Suppressor macrophage treated with lipopolysaccharide for 1 hour (primary cell): ENCODE data around the gene HAL.

Experiments
- DNase-seq, 3 donors: peaks; one replicate each; pipeline ENCODE4 v3.0.0-alpha.2; 2020 to 2022

Gene HAL

DNA sequence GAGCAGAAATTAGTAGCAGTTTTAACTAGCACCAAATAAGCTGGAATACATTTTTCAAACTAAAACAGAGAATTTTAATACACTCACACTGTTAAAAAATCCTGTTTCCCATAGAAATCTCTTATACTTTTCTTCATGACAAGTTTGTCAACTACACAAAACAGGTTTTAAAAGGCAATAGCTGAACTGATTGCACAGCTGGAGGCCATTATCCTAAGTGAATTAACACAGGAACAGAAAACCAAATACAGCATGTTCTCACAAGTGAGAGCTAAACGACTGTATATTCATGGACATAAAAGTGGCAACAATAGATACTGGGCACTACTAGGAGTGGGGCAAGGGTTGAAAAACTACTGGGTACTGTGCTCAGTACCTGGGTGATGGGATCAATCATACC is 11.6 kb upstream of the HAL start:
- no peak for DNase-seq

DNA sequence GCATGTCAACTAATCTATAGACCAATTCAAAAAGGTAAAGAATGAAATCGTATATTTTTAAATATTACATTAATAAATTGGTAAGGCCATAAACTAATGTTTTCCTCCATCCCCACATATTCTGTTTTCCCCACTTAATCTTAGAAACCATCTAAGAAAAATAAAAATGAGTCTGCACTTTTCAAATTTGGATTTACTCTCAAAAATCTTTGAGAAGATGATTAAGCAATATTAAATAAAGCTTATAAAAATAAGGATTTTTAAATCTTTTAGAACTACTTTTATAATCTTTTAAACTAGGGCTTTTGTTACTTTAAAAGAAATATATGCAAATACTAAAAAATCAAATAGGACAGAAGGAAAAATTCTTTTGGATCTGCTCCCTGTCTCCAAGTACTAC is 10.6 kb upstream of the HAL start:
- DNase-seq = no peak

DNA sequence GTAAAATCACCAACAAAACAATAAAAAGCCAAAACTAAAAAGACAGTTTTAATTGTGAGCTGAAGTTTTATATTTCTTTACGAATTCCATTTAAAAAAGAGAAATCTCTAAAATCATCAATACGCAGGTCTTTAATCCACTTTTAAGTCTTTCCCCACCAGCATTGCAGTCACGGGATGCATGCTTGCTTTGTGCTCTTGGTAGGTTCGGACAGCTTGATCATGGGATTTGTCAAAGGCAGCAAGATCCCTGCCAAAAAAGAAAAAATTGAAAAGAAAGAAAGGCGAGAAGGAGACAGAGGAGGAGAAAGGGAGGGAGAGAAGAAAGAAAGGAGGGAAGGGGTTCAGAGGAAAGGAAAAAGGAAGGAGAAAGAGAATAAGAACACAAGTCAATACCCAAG is 4.7 kb upstream of the HAL start:
- no peak for DNase-seq

DNA sequence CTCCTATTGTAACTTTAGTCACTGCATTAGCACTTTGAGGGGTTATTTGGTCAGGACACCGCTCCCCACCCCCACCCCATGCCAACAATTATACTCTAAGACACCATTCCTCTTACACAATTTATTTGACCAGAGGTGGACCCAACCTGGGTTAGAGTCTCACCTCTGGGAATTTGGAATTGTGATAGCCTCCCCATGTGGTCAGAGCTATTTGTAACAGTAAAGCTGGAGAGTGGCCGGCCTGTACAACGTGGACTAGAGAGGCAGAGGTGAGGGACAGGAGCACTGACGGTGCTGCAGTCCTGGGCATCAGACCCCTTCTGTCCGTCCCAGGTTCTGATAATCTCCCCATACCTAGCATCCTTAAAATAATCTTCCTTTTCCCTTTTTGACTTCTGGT is 3.3 kb upstream of the HAL start:
- no peak for DNase-seq

DNA sequence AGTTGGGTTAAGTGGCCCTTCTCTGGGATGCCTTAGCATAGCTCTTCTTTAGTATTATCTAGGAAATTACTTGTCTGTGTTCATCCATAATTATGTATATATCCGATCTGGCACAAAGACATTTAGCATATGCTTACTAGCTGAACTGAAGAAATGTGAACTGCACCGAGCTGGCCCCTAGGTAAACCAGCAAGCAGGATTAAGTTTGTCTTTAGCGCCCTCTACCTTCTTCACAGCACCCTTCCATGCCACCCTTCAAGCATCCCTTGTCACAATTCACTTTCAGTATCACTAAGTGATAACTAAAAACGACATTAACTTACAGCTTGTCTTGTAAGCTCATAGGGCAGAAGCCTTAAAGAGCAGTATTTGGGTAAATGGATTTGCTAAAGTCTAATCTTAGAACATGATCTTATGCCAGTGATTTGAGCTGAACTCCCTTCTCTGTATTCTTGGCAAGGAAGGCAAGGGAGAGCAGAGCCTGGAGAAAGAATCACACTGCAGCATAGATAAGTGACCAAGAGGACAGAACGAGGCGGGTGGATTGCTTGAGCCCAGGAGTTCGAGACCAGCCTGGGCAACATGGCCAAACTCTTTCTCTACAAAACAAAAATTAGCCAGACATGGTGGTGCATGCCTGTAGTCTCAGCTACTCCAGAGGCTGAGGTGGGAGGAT is 2.6 kb upstream of the HAL start:
- DNase-seq = peak; percentile 66 to 70 (median 70)

DNA sequence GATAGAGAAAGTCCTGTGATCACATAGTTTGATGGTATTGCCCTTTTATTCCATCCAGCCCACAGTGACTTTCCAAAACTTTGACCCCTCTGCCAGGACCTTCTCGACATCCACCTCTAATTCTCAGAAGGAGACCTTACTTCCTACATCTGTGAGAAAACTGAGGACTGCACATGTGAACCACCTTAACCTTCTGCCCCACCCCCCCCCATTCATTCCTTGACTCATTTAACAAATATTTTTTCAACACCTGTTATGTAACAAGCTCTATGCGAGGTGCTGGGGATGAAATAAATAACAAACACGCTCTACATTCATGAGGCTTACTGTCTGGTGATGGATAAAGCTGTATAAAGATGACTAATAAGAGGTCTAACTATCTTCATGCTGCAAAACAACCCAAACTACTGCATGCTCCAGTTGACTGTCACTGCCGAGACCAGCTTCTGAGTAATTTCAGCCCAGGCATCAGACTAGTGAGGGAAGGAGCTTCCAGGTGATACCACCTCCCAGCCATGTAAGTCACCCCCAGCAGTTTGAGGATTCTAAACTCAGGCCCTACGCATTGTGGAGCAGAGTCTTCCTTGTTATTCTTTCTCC is 1.9 kb upstream of the HAL start:
- DNase-seq = no peak

DNA sequence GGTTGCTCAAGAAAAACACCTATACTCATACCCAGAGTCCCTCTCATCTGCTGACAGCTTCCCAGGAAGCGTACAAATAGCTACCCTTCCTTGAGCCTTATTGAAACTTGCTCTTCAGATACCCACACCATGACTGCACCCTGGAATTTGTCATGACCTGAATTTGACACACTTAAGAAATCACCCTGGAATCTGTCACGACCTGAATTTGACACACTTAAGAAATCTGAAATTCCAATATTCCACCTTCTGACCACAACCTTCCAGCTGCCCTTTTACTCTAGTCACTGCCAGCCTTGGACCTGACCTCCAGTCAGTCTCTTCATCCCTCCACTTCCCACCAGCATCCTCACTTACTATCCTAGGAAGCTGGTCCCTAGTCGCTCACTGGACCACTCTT is 1.1 kb upstream of the HAL start:
- no peak for DNase-seq

DNA sequence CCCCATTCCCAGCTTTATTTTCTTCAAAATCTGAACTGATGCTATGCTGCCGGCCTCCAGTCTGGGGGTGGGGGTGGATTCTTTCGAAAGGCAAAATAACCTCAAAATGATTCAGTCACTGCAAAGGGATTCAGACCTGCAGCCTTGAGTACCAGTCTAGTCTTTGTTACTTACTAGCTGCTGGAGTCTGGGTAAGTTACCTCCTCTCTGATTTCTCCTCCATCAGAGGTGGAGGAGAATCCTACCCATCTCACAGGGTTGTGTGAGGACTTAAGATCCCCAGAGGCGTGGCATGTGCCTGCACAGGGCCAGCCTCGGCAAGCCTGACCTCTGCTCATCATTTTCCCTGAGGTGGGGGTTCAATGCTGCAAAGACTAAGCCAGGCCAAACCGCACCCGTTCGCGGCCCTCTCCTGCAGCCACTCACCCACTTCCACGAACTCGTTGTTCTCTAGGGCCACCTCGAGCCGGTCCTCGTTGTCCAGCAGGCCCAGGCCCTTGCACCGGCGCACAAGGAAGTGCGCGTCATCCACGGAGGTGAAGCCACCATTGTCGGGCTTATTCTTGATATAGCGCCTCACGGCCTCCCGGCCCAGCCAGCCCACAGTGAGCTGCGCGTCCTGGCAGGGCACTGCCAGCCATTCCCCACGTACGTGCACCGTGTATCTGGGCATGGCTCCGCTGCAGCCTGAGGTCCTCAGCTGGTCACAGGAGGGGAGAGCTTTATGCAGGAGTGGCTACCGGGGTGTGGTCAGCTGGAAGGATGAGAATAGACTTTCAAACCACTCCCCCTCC is 709 bp downstream of the HAL start:
- DNase-seq = no peak

DNA sequence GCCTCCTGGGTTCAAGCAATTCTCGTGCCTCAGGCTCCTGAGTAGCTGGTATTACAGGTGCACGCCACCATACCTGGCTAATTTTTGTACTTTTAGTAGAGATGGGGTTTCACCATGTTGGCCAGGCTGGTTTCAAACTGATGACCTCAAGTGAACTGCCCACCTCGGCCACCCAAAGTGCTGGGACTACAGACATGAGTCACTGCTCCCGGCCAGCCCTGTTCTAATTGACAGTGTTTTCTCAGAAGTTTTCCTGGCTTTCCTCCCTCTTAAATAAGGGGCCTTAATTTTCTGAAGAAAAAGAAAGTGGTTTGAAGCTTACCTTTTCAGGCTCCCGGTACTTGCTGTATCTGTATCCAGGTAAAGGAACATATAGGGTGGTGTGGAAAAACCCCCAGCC is 1.7 kb downstream of the HAL start:
- no peak for DNase-seq

DNA sequence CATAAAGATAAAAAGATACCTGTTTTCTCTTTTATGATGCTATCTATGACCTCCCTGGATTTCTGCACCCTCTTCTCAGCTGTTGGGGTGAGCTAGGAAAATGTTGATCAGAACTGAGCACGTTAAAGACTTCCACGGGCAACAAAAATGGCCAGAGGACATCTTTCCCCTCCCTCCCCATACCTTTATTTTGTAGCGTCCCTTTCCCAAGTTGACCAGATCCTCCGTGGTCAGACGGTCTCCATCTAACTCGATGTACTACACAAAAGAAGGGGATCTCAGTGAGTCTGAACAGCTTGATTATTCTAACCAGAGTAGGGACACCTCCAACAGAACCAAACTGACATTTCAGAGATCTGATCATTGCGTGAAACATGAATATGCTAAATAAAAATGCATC is 2.2 kb downstream of the HAL start:
- no peak for DNase-seq

DNA sequence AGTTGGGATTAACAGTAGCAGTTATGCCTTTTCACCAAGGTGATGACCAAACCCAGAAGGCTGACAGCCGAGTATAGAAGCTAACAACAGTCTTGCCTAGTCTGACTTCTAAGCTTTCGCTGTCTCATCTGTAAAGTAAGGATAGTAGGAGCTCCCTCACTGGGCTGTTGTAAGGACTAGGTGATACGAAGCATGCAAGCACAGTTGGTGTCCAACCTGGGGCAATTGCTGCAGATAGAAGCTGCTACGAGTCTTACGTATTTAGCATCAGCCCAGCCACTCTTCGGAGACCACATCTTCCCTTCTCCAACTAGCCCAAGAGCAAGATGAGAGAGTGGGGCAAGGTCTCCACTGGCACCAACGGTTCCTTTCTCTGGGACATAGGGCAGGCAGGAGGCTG is 6.0 kb downstream of the HAL start:
- no peak for DNase-seq

DNA sequence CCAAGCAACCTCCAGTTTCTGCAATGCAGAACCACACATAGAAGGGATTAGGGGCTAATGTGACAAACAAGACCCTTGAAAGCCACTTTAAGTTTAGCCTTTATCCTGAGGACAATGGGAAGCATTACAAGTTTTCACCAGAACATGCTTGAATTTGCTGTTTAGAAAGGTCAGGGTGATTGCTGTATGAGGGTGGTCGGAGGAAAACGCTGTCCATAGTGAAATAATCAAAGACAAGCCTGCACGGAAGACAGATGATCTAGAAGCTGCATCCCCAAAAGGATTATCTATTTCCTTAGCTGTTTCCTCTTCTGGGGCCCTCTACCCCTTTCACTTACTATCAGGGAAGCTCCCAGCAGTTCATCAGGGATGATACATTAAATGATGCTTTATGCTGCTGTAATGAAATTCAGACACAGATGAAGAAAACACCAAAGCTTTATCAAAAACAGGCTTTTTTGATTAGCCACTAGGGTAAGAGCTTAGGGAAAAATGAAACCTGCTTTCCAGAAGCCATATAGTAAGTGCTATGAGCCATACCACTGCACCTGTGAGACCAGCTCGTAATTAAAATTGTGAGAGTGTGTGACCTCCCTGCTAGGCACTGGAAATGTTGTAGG is 6.5 kb downstream of the HAL start:
- DNase-seq = no peak

DNA sequence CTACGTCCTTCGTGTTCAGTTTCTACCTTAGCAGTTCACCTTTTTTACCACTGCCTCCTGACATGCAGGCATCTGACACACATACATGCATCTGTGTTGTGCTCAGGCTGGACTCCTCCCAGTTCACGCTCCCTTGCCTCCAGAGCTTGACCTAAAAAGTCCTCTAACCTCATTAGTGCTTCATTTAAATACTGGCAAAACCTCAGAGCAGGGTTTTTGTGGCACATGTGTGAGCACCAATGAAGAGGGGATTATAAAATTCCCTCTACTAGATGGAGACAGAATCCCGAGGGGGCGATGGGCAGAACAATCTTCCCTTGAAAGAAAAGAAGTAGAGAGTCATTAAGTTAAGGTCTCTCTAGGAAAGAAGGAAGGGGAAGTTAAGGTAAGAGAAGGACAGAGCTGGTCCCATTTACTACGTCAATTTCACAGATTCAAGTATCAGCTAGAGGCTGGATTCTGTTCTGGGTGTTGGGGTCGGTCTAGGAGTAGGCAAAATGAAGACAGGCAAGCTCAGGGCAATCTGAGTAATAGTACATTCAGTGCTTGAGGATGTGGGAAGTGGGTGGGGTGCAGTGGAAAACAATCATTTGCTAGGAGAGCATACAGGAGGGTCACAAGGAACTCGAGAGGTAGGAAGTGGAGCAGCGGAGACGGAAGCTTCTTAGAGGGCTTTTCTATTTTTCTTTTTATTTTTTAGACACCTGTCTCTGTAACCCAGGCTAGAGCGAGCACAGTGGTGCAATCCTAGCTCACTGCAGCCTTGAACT is 7.5 kb downstream of the HAL start:
- DNase-seq = no peak

DNA sequence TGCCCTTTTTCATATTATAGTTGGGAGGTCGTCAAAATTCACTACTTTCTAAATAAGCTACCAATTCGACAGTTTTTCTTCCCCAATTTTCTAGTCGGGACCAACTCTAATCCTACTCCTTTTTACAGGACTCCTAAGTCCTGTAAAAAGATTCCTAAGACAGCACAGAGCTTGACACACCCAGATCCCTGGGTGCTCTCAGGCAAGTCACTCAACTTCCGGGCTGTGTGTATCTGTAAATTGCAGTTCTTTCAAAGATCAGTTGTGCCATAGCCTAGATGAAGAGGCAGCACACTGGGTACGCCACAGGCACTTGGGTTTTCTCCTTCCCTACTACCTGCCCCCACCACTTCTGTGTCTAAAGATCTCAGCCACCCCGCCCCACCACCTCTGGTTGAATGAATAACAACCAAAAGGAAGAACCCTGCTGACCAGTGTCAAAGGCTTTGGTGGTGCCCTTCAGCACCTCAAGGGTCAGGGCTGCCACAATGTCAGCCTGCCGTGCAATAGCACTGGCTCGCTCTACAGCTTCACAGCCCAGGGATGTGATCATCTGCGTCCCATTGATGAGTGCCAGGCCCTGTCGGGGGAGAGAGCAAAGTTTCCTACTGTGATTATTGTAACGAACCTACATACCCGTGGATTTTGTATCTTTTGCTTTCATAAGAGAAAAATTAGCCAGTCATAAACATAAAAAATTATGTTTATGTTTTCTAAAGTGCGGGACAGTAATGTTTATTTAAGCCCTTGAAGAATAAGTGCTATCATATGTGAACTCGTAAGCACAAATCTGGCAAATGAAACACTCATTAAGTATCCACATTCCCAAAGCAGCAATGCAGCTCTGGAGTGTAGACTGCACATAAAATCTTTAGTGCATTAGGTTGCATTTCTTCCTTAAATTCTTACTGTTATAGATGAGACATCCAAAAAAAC is 9.2 kb downstream of the HAL start:
- DNase-seq = no peak

DNA sequence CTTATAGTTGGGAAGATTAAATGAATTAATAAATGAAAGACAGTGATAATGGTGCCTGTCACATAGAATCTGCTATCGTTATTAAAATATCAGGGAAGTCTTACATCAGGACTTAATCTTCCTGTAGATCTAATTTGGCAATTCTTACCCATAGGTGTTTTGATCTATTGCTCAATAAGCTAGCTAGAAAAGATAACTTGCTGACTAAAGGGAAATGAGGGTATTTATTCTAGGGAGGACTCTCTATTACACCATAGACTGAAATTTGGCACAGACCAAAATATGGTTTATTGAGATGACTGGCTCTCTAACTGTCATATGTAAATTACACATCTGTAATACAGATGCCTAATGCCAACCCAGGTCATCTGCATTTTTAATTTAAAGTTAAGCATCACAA is 11.5 kb downstream of the HAL start:
- no peak for DNase-seq

DNA sequence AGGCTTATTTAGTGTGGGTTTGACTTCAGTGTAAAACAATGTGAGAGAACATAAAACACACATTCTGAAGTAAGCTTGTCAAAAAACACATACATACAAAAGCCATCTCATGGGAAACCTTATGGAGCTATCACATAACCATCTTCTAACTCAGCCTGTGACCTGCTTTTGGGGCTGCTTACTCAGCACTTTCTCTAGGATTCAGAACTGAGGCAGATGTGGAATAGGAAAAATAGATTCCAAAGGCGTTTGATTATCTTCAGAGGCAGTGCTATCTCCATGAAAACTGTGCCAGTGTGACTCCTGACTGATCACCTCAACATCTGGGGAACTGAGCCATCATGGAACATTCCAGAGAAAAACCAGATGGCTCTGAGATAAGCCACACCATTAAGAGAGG is 13.5 kb downstream of the HAL start:
- DNase-seq = no peak

DNA sequence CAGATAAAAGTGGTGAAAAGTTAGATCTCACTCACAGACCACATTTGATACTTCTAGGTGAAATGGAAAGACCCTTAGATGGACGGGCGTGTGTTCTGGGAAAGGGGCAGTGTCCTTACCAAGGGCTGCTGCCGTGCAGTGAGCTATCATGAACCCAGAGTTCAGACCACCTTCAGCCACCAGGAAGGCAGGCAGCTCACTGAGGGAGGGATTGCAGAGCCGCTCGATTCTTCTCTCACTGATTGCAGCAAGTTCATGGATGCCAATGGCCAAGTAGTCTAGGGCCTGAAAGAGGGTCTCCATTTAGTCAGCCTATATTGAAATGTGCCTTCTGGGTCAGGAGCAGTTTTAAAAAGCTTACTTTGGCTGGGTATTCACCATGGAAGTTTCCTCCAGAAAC is 15.7 kb downstream of the HAL start:
- DNase-seq = no peak

DNA sequence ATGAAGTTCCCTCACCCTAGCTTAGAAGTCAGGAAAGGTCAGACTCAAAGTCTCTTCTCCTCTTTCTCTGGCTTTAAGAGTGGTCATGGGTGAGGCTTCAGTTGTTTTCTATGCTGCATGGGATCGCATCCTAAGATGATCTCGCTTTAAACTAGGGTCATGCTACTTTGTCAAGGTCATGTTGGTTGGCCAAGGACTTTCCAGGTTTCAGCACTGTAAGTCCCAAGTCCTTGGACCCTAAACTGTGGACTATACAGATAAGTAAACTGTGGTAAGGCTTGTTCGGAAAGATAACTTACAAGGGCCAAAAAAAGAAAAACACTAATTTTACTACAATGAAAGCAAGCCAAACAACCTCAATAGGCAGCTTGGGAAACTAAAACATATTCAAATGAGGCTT is 17.4 kb downstream of the HAL start:
- DNase-seq = no peak

DNA sequence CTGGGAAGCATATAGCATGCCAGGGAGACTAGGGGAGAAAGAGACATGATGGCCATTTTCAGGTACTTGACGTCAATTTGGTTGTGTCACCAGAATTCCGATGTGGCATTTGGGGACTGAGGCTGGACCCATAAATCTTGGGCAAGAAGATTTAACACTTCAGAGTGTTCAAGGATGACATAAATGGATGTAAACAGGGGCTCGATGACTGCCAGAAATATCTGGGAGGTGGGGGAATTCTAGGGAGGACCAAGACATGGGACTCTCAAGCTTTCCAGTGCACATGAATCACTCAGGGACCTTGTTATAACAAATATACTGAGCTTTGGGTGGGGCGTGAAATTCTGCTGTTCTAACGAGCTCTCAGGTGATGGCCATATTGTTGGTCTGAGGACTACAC is 17.8 kb downstream of the HAL start:
- no peak for DNase-seq

DNA sequence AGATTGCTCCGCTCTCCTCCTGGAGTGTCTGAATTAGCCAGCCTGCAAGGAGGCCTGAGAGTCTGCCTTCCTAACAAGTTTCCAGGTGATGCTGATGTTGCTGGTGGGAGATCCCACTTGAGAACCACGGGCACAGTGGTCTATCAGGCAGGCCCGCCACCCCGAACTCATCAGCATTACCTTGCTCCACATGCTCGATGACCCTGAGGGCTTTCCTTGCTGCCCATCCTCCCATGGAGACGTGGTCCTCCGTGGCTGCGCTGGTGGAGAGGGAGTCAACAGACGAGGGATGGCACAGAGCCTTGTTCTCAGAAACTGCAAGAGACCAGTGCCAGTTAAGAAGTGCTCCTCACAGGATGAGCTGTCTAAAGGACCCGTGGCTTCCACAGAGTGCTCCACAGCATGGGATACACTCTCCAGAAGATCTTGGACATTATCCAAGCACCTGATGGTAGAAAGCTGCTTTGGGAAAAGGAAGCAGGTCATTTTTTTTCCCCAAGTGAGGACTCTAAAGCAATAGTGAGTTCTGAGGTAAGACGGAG is 18.3 kb downstream of the HAL start:
- no peak for DNase-seq

DNA sequence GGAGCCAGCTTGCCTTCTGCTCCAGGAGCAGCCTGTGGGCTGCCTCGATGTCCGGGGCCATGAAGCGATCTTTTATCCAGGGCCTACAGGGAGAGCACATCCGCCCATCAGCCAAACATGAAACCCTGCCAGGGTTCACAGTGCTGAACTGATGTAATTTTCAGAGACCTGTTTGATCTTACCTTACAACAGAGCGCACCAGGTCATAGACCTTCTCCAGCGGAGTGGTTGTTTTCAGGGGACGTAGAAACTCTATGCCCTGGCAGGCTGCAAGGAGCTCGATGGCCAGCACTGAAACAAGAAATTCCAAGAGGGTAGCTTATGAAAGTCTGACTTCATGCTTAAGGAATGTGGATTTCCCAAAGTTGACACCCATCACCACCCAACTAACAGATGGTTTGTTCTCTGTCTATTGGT is 19.7 kb downstream of the HAL start:
- DNase-seq = no peak

DNA sequence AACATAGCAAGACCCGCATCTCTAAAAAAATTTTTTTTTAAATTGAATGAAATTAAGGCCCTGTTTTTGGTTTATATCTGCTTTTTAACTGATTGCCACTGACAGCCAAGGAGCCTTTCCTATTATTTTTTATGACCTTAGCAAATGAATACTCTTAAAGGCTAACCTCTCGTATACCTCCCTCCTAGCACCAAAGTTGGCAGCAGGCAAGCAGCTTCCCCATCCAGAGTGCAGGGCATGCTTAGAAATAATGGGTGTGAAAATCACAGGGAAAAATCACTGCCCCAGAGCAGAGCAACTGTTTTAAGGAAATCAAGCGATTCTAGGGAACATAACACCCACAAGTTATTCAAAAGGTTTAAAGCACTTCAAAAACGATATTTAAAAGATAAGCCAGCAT is 20.7 kb downstream of the HAL start:
- DNase-seq = no peak
